Suppressor macrophage (primary cell): Measurements from ENCODE around the gene RAD51B.

Source experiments
- DNase-seq, 4 experiments: peaks; one replicate each; pipeline ENCODE4 v3.0.0-alpha.2; 2020 to 2022

Gene RAD51B

GRCh38 chr14:68447581-68448251 is 628.1 kb downstream of the RAD51B start:
- DNase-seq, result no peak

GRCh38 chr14:68448252-68448902 is 628.8 kb downstream of the RAD51B start:
- no peak for DNase-seq

- no peak for DNase-seq
Measured at GRCh38 chr14:68449561-68450181, 630.1 kb downstream of the RAD51B start.

- DNase-seq, result no peak
Measured at GRCh38 chr14:68450391-68451120, 631.0 kb downstream of the RAD51B start.

- DNase-seq, result no peak
Measured at GRCh38 chr14:68451696-68452373, 632.3 kb downstream of the RAD51B start.

GRCh38 chr14:68458253-68458652 is 638.7 kb downstream of the RAD51B start:
- no peak for DNase-seq

- DNase-seq, result no peak
Measured at GRCh38 chr14:68458840-68459469, 639.4 kb downstream of the RAD51B start.

- DNase-seq, result peak; percentile 24 to 61 (median 38)
Measured at GRCh38 chr14:68459480-68460136, 640.0 kb downstream of the RAD51B start.

GRCh38 chr14:68460541-68460940 is 641.0 kb downstream of the RAD51B start:
- no peak for DNase-seq

GRCh38 chr14:68461086-68461485 is 641.5 kb downstream of the RAD51B start:
- DNase-seq, result no peak

- no peak for DNase-seq
Measured at GRCh38 chr14:68462683-68463082, 643.1 kb downstream of the RAD51B start.

- DNase-seq, result no peak
Measured at GRCh38 chr14:68463299-68463698, 643.7 kb downstream of the RAD51B start.

- DNase-seq, result no peak
Measured at GRCh38 chr14:68463705-68464374, 644.3 kb downstream of the RAD51B start.

GRCh38 chr14:68464711-68465110 is 645.1 kb downstream of the RAD51B start:
- peak in 2 of 4 experiments; percentile 60 for DNase-seq

GRCh38 chr14:68466491-68466977 is 647.0 kb downstream of the RAD51B start:
- peak in 3 of 4 experiments; percentile 7 to 28 (median 25) for DNase-seq

GRCh38 chr14:68467425-68467824 is 647.8 kb downstream of the RAD51B start:
- DNase-seq, result no peak

- peak in 3 of 4 experiments; percentile 17 to 38 (median 30) for DNase-seq
Measured at GRCh38 chr14:68468437-68469207, 649.0 kb downstream of the RAD51B start.

GRCh38 chr14:68469208-68469713 is 649.7 kb downstream of the RAD51B start:
- DNase-seq, result no peak

- DNase-seq, result no peak
Measured at GRCh38 chr14:68470361-68470760, 650.8 kb downstream of the RAD51B start.
